Measurements from ENCODE around the gene LAMP5.

Gene LAMP5

DNA sequence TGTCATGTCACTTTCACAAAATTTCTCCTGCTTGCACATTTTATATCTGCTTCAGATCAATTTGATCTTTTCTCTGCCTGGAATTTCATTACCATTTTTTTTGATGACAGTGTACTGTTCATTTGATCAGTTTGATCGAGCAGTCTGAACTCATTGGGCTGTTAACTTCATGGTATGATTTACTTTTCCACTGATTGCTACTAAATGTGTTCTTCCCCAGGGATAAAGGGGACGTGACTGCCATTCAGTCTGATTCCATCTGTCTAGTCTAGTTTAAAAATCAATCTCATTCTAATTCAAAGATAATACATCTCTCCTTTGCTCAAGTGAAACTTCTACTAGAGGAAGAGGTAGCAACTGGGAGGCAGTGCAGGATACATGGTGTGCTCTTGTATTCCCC, 21.1 kb downstream of the LAMP5 start:
- no peak for DNase-seq (ENCODE audit: low spot score)

DNA sequence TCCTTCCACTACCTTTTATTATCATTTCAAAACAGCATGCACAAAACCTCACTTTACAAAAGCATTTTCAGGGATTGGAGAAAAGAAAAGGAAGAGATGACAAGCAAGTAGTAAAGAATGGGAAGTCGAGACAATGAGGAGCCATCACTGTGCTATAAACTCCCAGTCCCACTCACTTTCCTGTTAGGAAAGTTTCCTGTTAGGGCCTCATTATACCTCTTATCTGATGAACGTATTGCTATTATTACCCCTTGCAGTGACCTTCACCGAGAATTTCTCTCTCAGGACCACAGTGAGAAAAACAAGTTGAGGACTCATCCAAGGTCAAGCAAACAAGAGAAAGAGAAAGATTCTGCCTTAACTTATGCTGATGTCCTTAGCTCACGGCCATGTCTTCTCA, 28.8 kb downstream of the LAMP5 start:
- no peak for DNase-seq (ENCODE audit: low spot score)

DNA sequence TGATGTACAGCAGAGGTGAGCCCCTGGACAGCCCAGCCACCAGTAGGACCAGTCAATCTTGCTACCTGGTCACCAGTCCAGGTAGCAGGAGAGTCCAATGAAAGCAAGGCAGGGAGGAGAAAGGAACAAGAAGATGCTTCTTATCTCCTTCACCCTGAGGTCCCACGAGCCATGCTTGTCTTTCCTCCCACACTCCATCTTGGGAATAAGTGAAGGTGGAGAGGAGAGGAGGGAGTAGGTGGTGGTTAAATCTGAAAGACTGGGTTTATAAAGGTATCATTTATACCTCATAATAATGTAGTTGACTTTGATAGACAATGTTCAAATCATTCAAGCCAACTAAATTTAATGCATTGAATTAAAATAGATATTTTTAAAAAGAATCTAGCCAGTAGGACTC, 35.9 kb downstream of the LAMP5 start:
- DNase-seq (ENCODE audit: low spot score): no peak

DNA sequence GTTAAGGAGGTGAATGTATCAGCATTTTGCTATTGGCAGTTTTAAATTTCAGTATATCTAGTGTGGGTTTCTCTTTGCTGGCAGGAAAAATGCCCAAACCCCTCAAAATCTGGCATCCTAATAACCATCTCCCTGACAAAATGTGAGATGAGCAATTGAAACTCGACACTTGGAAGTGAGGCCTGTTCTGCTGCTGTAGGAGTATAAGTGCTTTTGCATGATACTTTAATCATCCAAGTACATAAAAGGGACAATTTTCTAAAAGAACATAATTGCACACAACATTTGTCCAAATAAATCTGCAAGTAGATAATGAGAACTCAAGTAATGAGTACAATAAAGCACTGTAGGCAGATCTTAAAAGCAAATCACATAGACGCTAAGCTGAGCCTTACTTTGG, 36.5 kb downstream of the LAMP5 start:
- DNase-seq (ENCODE audit: low spot score): no peak

DNA sequence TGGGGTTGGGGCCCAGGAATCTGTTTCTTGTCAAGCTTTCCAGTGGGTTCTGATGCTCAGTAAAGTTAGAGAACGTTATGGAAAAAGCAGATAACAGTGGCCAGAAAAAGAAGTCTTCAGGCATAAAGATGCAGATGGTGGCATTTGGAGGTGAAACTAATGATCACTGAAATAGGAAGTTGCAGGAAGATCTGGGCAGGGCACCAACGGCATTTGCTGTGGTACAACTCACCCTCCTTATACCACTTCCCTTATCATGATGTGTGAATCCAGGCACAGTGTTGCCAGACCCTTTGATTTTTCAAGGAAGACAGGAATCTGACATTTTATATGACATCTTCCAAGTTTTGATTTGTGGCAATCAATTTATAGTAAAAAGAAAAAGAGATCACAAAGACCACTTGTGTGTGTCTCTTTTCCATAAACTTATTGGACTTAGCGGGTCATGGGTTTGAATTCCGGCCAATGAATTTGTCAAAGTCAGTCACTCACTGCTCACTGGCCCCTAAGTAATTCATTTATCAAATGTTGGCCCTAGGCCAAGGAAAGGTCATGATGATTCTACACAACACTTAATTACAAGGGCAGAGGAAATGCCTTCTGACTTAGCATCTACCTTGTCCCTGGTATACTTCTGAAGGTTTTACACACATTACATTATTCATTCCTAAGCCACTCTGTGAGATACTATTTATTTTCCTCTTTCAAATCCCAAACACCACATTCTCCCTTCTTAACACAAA, 37.6 kb downstream of the LAMP5 start:
- DNase-seq (ENCODE audit: low spot score): no peak

DNA sequence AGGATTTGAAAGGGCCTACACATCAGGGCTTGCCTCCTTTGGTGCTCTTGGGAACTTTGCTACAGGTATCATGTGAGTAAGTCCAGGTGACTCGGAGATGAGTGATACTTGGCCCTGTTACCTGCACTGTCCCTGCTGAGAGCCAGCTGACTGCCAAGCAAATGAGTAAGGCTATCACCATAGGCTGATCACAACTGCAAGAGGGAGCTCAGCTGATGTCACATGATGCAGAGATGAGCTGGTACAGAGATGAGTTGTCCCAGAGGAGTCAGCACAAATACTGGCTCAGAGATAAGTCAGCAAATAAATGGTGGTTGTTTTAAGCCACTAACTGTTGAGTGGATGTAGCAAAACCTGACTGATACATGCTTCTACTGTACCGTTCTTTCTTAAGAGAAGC, 41.4 kb downstream of the LAMP5 start:
- DNase-seq (ENCODE audit: low spot score): no peak

DNA sequence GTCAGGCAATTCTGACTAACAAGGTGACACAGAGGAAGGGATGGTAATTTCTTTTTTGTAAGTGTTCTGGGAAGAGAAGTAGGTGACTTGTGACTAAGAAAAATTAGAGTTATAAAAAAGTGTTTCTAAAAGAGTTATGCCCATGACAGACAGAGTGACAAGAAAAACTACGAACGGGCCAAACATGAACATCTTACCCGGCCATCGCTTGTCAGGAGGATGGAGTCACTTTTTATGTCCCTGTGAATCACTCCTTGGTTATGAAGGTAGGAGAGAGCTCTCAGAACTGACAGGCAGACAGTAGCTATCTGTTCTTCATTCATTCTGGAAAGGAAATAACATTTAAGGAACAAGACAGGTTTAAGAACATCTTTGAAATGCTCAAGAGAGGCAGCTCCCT, 43.0 kb downstream of the LAMP5 start:
- DNase-seq (ENCODE audit: low spot score): no peak

DNA sequence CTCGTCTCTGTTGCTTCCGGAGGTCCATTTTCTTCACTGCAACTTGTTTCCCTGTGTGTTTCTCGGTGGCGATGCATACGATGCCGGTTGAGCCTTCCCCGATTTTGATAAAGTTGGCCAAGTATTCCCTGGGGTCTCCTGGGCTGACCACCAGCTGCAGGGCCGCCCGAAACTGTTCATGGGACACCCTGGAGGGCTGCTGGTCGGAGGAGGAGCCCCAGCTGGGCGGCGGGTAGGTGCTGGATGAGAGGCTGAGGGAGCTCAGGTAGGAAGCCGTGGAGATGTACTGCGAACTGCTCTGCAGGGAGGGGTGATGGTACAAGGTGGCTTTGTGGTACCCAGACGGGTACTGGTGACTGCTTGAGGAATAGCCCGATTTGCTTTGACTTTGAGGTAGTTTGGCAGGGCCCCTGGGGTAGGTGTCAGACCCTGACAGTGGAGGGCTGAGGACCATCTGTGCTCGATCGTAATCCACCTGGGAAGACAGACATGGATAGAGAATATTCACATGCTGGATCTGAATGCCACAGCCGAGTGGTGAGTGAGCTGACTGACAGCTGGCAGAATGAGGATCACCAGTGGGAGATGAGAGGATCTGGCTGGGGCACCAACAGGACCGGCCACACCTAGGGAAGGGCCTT, 51.6 kb downstream of the LAMP5 start:
- no peak for DNase-seq (ENCODE audit: low spot score)

DNA sequence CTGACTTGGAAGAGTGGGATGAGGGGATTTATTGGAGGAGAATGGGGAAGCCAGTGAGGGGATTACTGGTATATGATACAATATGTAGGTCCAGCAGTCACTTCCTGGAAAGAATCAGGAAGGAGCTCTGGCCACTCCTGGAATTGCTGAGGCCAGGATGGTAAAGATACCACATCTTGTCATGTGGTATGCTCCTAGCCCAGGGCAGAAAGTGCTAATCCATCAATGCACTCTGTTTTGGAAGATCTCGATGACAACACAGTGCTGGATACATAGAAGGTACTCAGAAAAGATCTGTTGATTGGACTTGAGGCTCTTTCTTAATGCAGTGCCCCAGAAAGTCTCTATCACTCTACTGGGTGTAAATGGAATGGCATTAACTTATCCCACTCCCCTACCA, 52.6 kb downstream of the LAMP5 start:
- DNase-seq (ENCODE audit: low spot score): no peak

DNA sequence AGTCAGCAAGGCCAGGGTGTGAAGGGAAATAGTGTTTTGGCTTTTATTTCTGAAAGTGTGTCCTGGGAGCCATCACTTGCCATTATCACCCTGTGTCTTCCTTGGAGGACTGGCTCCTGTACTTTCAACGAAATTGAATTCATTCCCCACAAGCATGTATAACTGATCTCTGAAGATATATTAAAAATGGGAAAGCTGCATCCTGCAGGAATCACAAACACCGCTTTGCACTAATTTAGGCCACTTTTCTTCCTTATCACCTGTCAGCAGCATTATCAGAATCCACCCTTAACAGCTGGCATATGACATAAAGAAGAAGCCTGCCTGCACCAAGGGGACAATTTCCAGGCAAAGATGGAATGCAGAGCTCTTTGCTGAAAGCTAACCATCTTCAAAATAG, 56.2 kb downstream of the LAMP5 start:
- DNase-seq (ENCODE audit: low spot score): no peak

DNA sequence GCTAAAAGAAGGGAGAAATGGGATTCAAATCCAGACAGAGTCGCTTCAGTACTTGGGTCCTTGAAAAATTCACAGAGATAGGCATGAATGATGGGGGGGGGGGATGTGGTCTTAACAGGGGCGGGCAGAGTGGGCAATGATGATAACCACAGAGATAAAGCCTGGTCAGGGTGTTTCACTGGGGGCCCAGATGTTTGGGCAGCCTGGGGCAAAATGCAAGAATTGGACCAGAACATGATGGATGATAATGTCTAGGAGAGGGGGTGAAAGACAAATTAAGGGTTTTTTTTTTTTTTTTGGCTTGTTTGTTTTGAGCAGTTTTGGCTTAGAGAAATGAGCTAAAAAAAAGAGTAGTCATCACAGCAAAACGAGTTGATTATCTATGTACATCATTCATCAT, 57.4 kb downstream of the LAMP5 start:
- no peak for DNase-seq (ENCODE audit: low spot score)

DNA sequence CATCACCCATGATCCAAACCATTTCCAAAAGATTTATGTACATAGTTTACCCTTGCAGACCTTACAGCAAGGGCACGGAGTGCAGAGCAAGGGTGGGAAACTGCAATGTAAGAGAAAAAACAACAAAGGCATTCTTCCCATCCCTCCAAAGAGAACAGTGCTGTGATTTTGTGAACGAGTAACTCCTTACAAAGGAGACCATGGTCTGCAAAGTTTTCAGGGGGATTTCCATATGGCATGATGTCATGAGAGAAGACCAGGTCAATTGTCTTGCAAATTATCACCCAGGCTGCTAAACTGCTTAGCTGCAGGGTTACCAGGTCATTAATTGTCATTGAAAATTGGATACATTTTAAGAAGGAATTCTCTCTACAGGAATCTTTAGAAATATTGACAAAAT, 58.3 kb downstream of the LAMP5 start:
- peak; percentile 66 for DNase-seq (ENCODE audit: low spot score)

DNA sequence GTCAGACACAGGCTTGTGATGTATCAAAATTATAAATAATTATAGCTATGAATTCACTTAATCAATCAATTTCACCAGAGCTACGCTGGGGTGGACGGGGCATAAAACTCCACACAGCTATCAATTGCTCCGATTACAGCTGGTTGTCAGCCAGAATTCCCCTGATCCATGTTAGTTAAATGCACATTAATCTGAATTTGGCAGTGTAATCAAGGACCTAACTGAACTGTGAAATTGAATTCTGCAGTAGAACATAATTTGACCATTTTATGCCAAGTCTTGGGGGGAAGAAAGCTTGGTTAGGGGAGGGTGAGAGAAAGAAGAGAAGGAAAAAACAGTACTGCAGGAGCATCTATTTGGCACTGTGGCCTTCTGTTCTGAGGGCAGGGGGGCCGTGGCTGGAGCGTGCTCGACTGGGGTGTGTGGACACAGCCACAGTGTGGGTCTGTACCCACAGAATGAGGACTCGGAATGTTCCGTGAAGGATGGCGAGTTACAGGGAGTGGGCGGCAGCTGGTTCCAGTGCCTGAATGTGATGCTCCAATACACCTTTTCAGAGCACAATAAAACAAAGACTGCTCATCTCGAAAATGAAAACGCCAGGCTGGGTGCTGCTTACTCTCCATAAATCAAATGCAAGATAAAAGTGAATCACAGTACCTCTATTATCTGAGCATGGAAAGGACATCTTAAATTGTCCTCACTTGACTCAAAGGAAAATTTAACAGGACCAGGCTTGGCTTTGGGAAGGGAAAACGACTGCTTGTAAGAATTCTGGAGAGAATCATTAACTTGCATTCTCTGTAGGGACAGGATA, 59.2 kb downstream of the LAMP5 start:
- DNase-seq (ENCODE audit: low spot score): no peak

DNA sequence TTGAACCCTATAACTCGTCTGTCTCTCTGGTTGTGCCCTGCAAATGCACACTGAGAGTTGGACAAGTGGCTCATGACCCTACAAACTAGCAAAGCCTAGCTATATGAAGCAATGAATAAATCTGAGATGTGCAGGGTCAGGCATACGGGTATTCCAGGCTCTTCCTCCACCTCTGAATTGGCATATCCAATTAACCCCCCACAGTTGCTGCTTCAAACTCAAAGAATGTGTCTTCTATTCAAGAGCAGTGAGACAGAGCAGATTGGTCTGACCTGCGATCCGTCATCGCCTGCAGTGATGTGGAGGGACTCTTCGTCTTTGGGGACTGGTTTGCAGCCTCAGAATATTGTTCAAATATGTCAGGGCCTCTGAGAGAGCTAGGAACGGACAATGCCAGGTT, 59.8 kb downstream of the LAMP5 start:
- no peak for DNase-seq (ENCODE audit: low spot score)

DNA sequence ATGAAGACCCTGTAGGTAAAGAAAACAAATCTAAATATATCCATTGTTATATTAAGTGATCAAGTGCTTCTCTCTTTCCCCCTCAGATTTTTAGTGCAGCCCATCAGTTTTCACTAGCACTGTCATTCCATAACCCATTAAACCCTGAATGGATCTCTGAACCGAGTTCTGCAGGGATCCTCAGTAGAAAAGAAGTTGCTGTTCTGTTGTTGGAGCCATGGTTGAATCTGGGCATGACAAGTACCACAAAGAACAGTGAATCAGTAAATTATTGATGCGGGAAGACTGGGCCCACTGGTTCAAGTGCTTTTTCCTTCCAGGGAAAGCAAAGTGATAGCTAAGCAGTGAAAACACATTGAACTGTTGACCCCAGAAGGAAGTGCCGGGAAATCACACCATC, 60.4 kb downstream of the LAMP5 start:
- DNase-seq (ENCODE audit: low spot score): no peak

DNA sequence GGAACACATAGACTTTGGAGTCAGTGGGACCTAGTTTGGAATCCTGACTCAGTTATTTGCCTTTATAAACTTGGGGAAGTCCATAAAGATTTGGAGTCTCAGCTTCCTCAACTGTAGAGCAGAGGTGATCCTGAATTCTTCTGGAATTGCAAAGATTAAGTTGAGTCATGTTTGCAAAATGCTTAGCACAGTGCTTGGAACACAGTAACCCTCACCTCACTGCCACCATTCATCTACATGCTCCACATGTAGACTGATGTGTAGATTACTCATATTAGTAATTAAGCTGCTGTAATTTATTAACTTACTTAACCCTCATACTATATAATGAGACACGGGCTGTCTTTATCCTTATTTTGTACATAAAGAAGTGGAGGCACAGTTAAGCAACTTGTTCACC, 61.4 kb downstream of the LAMP5 start:
- DNase-seq (ENCODE audit: low spot score): no peak

DNA sequence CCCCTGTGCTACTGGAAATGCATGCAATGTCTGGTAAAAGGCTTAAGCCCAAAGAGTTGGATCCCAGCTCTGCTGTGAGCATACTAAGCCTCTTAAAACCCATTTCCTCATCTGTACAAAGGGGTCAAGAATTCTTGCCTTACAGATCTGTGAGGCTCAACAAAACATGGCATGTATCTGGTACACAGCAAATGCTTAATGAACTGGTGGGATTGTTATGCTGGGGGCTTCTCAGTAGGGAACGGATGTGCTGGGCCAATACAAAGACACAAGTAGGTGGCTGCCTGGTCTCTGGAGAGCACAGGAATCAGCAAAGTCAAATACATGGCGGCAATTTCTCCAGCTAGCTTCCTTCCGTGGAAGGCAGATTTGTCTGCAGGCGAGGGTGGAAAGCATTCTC, 62.3 kb downstream of the LAMP5 start:
- no peak for DNase-seq (ENCODE audit: low spot score)

DNA sequence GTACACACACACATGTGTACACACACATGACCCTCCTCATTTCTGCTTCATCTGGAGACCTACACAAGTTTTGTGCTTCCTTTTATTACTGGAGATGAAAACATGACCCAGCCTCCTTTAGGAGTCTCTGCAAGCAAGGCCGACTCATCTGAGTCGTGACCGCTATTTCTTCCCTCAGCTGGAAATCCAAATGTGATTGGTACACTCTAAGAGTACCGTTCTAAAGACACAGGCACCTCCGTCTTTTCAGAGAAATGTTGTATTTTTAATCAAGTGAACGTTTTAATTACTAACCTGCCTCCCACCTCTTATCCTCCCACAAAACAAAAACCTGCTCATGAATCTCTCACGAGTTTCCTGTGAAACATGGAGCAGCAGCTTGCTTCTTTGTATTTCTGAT, 63.0 kb downstream of the LAMP5 start:
- DNase-seq (ENCODE audit: low spot score): no peak

DNA sequence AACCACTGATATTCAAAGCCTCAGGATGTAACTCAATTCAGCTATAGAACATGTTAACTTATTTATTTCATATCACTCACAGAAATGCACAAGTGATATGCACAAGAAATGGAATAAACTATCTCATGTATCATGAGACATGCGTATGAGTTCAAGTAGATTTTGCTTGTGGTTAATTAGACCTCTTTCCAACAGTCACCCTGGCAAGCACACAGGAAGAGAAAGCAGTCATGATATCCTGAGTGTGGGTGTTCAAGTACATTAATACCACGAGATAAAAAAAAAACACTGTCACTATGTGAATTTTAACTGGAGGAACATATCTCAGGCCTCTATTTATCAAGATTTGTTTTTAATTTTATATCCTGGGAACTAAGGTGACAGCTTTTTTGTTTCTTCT, 64.2 kb downstream of the LAMP5 start:
- no peak for DNase-seq (ENCODE audit: low spot score)
